Left cardiac atrium (tissue), 4 donors: Measurements from ENCODE around the gene STEAP3. TPM values are rescaled to one million over a fixed set of nuclear protein-coding genes. Genes with fewer than 3 reads are reported as not detected.

Experiments
- ATAC-seq, 2 donors: fragments of 200-7000 bp; cut with Tn5 transposase; one replicate each; pipeline ENCODE4 v1.9.1; 2020; ENCODE audit warnings: mild to moderate bottlenecking in 2 of 2, moderate library complexity in 2 of 2
- DNase-seq: peaks from one replicate; pipeline ENCODE4 v3.0.0-alpha.2; 2020
- intact Hi-C, 2 donors: fragments of 100-400 bp; cut with DNase I; formaldehyde crosslinking; loops; one replicate each; pipeline versions ENCODE4 v1.14.1 to v1.15.1; 2022 to 2023
- total RNA-seq, 2 donors: library from RNA; stranded (reverse); fragmentation: NEBNext Ultra II Directional; extraction: Animal tissue kit (Norgen Biotek cat#: 25700); gene quantifications; one replicate each; pipeline ENCODE4 v1.2.1, GENCODE V29; 2021
- donor health status: DM: no; HTN: yes; CAD: no.
- donor health status: DM: no; HTN: yes; CAD: no; lungs with severe emphysema.
- donor health status: DM: yes; HTN: yes; CAD: no.
- donor health status: Dilated cardiomyopathy.

Gene STEAP3
- total RNA-seq, 2 donors from 2014 or later = 7.7 to 11.2 TPM

DNA sequence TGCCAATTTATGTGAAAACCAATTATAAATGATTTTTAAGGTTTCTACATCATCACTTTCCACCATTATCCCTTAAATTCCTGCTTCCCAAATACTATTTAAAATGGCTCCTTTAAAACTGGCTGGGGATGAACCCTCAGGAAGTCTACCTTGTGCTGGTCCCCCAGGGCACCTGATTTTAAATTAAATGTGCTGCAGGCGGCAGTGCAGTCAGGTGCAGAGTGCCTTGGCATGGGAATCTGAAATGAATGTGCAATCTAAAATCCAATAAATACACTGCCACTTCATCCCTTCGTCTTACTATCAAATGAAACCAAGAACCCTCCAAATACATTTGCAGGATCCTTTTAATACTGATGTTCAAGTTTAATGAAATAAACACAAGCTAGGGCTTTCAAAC is 81.2 kb downstream of the STEAP3 start:
- DNase-seq (no peak), ATAC-seq (no peak)
- intact Hi-C loops = no loop called here

DNA sequence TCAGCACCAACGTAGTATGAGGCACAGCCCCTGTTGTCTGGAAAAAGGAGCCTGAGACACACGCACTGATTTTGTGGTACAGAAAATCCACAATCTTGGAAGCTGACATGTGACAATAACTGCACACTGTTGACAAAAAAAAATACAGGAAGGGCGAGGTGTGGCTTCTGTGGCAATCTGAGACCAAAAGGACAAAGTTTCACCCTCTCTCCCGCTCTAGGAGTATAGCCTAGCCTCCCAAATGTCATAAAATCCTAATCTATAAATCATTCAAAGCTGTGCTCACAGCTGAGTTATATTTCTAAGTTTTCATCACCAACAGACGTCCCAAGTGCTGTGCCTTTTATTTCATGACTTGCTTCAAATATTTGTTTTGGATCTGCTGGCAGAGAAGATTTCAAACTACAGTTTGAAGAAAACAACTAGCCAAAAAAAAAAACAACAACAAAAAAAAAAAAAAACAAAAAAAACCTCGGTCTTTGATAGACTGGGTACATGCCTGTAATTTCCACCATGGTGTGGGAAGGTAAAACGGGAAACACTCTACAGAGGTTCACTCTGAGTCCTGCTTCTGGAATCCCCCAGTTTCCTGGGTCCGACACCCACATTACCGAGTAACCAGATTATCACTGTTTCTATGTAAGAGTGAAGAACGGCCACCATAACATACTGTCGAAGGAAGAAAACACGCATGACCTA is 82.0 kb downstream of the STEAP3 start:
- DNase-seq (no peak), ATAC-seq (peak; percentile 38)
- intact Hi-C loops = no loop called here

DNA sequence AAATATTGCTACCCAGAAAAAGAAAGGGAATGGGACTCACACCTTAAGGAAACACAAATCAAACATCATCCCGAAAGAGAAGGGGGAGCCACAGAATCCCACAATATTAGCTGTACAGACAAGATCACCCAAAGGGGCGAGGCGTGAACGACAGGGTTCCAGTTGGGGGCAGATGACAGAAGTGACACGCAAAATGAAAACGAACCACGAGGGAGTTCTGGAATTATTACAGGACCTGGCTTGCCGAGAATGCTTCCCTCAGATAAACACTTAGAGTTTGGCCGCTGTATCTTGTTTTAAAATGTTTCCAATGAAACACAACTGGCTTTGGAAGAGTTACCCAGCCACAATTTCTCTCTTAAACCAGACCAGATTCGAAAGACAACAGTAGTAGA is 82.6 kb downstream of the STEAP3 start:
- DNase-seq (no peak), ATAC-seq (peak; percentile 28 to 70)
- intact Hi-C loops = no loop called here

DNA sequence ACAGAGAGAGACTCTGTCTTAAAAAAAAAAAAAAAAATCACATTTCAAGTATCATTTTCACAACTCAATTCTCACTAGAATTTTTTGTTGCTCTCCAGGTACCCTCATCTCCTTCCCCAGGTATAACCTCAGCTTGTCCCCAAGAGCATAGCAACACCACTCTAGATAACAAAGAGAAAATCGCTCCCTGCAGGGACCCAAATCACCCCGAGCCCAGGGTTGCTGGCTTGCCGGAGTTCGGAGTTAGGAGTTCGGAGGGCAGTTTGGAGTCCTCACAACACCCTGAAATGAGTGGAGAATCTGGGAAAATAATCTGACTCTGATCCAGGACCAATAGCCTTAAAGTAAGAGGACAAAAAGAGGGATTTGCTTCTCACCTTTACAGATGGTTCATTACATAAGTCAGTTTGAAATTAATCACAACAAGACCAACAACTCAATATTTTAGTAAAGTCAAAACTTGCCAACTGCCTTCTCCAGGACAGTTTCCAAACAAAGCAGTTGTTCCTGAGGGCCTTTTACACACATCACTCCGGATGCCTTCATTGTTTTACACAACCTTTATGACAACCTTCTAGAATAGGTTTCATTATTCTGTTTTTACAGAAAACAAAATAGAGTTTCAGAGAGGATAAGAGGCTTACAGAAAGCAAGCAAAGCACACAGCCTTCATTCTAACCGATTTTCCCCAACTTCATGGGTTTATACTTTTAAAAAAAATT is 83.9 kb downstream of the STEAP3 start:
- ATAC-seq = no peak
- no peak for DNase-seq
- intact Hi-C loops = no loop called here

DNA sequence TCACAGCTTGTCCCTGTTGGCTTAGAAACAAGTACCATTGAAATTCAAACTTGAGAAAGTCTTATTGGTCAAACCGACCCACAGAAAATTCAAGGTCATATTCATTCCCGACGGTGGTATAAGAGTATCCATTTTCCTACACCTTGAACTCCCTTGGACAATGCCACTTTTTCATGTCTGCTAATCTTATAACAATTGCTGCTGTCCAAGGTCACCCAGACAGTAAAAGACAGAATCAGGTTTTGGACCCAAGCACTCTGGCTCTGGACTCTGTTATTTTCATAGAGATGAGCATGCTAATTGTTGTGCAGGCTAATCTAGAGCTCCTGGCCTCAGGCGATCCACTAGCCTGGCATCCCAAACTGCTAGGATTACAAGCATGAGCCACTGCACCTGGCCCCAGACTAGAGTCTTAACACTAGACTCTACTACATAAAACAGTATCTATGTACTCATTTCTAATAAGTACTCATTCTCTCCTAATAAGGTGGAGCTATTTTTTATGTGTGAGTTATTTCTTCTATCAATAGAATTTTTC is 85.2 kb downstream of the STEAP3 start:
- ATAC-seq (no peak), DNase-seq (no peak)
- intact Hi-C loops = no loop called here

DNA sequence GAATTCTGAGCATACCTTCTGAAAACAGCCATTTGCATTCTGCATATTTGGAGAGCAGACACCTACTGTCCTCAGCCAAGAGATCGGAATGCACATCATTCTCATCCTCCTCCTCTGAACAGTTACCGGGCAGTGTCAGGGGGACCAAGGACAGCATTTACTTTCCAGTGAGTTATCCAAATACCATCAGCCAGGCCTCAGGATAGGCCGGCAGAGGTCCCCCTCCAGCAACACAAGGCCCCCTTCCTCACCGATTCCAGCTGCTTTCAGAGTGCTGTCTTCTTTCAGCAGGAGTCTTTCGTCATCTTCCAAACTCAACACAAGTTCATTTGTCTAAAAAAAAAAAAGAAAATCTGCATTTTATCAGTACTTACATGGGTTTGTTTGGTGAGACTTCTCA is 87.7 kb downstream of the STEAP3 start:
- DNase-seq = no peak
- intact Hi-C loops = no loop called here
- ATAC-seq = peak in 1 of 2 donors; percentile 64

DNA sequence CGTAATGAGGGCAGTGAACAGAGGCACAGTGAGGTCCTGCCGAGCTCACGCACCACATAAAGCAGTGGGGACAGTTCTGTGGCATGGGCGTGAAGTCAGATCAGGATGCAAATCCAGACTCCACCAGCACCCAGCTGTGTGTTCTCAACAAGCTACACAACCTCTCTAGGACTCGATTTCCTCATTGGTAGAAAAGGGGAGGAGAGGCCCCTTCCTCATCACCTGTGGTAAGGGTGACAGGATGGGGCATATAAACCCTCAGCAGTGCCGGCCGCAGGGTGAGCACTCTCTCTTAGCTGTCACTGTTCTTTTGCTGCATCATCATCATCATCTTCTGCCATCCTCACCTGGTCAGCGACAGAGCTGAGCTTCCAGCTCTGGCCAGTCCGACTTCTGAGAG is 88.2 kb downstream of the STEAP3 start:
- DNase-seq = no peak
- intact Hi-C loops = no loop called here
- peak in 1 of 2 donors; percentile 4 for ATAC-seq

Other genes with a start within 250 kb of the STEAP3 start
- gene C1QL2, start 65.1 kb upstream of the STEAP3 start, total RNA-seq = not detected
- 10 to 100 TPM in 1 of 2 donors, 1 to 10 TPM in 1; 9.9 to 11.5 TPM for gene C2orf76, start 143.0 kb downstream of the STEAP3 start, total RNA-seq
- 100 to 1,000 TPM; 172 to 227 TPM for gene DBI, start 143.1 kb downstream of the STEAP3 start, total RNA-seq
- gene TMEM37, start 208.0 kb downstream of the STEAP3 start, total RNA-seq = 10 to 100 TPM in 1 of 2 donors, 1 to 10 TPM in 1; 6.1 to 16.4 TPM